22Rv1 (cell line): ENCODE data around the gene ARHGDIA.

ENCODE experiments used
- CTCF ChIP-seq: fragments of 450-650 bp; IDR thresholded peaks from 2 replicates; pipeline ENCODE4 v1.5.1; 2017; ENCODE audit warnings: mild to moderate bottlenecking
- ZFX ChIP-seq: fragments of 450-650 bp; IDR thresholded peaks from 2 replicates; pipeline ENCODE4 v1.6.1; 2017; ENCODE audit warnings: antibody characterized with exemption, borderline replicate concordance

- TF ChIP-seq CTCF (no peak), ZFX (no peak)
Measured at GRCh38 chr17:81913394-81914102, 42.4 kb upstream of the ARHGDIA start.
